Suppressor macrophage treated with lipopolysaccharide for 4 hours (primary cell): ENCODE data around the gene COL6A3.

Experiments
- DNase-seq: peaks from one replicate; pipeline ENCODE4 v3.0.0-alpha.2; 2020

The COL6A3 gene, protein sequence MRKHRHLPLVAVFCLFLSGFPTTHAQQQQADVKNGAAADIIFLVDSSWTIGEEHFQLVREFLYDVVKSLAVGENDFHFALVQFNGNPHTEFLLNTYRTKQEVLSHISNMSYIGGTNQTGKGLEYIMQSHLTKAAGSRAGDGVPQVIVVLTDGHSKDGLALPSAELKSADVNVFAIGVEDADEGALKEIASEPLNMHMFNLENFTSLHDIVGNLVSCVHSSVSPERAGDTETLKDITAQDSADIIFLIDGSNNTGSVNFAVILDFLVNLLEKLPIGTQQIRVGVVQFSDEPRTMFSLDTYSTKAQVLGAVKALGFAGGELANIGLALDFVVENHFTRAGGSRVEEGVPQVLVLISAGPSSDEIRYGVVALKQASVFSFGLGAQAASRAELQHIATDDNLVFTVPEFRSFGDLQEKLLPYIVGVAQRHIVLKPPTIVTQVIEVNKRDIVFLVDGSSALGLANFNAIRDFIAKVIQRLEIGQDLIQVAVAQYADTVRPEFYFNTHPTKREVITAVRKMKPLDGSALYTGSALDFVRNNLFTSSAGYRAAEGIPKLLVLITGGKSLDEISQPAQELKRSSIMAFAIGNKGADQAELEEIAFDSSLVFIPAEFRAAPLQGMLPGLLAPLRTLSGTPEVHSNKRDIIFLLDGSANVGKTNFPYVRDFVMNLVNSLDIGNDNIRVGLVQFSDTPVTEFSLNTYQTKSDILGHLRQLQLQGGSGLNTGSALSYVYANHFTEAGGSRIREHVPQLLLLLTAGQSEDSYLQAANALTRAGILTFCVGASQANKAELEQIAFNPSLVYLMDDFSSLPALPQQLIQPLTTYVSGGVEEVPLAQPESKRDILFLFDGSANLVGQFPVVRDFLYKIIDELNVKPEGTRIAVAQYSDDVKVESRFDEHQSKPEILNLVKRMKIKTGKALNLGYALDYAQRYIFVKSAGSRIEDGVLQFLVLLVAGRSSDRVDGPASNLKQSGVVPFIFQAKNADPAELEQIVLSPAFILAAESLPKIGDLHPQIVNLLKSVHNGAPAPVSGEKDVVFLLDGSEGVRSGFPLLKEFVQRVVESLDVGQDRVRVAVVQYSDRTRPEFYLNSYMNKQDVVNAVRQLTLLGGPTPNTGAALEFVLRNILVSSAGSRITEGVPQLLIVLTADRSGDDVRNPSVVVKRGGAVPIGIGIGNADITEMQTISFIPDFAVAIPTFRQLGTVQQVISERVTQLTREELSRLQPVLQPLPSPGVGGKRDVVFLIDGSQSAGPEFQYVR (N-terminal part only)

DNA sequence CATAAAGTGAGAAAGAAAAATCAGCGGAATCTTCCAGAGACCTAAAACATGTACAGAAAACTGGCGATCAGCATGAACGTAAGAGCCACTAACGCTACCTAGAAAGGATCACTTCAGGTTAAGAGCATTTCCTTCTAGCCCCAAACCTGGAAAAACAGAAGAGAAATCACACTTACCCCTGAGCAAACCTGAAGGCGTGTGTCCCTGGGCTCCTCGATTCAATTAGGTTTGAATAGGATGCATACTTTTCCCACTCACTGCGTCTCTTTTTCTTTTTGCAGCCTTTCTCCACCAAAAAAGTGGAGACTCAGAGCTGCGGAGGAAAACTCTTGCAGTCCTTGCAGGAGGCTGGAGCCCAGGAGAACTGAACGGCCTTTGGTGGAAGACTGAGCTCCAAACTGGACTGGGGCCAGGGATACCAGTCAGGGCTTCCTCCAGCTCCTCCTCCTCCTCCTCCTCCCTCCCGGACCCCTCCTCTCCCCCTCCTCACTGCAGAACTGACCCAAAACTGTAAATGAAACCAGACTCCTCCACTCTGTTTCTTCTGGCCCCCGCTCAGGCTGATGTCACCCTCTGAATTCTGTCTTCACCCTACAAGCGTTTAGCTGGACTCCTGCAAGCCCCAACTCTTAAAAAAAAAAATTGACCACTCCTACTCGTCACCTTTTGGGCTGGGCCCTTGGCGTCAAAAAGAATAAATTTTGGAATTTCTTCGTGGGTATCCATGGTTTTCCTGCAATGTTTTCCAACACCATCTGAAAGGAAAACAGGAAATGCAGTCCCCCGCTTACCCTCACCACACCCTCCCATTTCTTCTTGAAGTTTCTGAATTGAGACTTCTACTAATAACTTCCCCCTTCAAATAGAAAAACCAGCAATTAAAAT is at the start of gene COL6A3:
COL6A3 (minus strand) TSS at position 388 of the 885 bp plus-strand sequence. CDS start 17,347 bp downstream, outside the sequence.
- no peak for DNase-seq

DNA sequence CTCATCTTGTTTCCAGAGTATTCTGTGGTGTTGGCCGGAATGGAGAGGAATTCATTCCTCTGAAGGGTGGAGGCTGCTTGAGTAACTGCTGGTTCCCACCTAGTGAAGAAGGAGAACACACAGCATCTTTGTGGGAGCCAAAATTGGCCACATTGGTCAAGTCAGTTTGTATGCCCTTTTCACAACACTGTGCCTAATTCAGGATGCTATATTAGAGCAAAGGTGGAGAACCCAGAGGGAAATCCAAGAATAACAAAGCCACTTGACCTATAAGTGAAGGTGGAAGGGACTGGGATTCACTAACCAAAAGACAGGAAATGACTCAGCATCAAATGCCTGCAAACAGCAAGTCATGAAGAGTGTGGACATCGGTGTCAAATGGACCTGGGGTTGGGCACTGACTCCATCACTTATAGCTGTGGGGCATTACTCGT is 45.8 kb upstream of the COL6A3 start:
- peak; percentile 33 for DNase-seq

DNA sequence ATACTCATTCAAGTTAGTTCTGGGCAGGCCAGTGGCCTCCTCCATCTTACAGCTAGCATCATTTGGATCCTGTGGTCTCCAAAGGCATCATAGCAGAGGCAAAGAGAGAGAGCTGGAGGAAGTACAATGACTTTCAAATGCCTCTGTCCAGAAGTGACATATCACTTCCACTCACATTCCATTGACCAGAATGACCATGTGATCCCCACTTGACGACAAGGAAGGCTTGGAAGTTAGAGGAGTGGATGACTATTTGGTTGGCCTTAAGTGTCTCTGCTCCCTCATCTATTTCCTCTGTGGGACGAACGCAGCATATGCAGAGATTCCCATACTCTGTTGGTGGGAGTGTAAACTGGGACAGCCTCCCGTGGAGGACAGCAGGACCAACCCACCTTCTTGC is 45.3 kb upstream of the COL6A3 start:
- DNase-seq: no peak

DNA sequence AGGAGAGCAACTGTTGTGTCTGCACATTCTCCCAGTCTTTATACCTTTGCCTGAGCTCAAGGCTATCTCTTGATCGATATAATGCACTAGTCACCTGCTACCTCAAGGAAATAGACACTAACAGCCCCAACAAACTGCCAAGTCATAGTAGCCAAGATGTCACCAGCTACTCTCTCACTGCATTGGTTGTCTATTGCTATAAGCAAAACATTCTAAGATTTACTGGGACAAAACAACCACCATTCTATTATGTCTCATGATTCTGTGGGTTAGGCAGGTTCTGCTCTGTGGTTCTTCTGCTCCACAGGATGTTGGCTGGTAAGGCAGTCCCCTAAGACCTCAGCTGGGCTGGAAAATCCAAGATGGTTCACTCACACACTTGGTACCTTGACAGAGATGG is 44.6 kb upstream of the COL6A3 start:
- DNase-seq: no peak

DNA sequence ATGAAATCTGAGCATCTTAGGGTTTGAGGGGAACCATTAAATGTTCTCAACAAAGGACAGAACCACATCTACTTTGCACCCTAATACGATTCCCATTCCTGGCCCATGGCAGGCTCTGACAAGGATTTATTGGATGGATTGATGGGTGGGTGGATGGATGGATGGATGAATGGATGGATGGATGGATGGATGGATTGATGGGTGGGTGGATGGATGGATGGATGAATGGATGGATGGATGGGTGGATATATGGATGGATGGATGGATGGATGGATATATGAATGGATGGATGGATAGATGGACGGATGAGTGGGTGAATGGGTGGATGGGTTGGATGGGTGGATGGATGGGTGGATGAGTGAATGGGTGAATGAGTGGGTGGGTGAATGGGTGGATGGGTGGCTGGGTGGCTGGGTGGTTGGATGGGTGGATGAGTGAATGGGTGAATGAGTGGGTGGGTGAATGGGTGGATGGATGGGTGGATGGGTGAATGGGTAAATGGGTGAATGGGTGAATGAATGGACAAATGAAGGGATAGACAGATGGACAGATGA is 43.5 kb upstream of the COL6A3 start:
- DNase-seq: no peak

DNA sequence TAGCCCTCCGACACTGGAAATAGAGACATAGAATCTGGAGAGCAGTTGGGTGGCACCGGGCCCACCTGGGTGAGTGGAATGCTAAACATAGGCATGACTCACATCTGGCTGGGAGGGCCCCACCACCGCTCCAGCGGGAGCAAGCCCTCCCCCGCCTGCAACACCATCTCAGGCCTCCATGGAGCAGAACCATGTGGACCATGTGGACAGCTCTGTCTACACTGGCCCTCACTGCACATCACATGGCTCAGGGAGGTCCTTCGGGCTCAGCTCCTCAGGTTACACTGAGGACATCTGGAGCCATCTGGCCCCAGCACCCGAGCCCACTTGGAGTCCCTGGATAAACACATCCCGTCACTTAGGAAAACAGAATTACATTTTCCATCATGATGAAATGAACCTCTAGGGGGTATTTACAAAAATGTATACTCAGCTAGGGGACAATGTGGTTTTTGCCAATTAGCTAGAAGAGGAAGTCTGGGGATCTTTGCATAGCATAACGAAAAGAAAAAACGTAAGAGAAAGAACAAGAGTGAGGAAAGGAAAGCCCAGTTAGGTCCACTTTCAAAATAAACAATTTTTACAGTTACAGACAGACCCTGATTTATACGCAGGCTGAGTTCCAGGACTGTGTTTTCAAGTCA is 42.4 kb upstream of the COL6A3 start:
- no peak for DNase-seq

DNA sequence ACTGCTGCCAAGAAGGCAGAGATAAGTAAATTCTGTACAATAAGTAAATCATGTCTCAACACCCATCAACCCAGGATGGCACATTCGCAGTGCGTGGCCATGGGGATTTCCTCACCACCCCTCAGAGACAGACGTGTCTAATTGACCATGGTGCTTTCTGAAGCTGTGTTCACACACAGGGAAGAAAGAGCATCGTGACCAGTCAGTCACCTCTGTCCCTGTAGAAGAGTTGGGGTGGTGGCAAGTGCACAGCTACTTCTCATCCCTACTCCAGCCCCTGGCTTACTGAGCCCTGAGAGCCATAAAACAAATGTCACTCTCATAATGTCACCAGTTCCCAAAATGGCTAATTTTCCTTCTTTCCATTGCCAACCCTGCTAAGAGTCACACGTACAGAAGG is 41.8 kb upstream of the COL6A3 start:
- no peak for DNase-seq

DNA sequence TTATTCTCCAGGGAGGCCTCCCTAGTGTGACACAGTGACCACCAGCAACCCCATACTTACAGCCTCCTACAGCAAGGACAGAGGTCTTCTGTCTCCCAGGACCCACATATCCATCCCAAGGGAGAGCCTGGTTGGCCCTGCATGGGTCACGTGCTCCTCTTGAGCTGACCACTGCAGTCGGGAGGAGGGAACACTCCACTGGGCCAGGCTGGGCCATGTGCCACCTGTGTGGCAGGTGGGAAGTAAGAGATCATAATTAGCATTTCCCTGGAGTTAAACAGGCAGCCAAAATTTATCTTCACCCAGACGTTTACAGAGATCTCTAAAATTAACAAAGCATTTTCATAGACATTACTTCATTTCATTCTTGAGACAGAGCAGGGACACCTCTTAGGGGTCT is 39.7 kb upstream of the COL6A3 start:
- DNase-seq: no peak

DNA sequence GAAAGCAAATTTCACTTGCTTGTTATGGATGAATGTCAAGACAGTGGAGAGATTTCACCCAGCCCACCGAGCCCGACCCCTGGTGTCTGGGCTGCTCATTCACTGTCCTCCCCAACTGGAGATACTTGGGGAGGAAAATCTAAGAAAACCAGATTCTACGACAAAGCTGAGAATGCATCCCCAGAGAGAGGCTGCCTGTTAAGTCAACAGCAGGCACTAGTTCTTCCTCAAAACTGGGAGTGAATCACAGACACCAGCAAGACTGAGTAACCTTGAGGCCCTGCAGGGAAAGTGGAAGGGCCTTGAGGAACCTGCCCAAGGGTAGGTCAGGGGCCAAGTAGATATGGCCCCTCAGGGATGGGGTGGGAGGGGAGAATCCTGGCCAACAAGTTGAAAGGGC is 38.9 kb upstream of the COL6A3 start:
- peak; percentile 51 for DNase-seq

DNA sequence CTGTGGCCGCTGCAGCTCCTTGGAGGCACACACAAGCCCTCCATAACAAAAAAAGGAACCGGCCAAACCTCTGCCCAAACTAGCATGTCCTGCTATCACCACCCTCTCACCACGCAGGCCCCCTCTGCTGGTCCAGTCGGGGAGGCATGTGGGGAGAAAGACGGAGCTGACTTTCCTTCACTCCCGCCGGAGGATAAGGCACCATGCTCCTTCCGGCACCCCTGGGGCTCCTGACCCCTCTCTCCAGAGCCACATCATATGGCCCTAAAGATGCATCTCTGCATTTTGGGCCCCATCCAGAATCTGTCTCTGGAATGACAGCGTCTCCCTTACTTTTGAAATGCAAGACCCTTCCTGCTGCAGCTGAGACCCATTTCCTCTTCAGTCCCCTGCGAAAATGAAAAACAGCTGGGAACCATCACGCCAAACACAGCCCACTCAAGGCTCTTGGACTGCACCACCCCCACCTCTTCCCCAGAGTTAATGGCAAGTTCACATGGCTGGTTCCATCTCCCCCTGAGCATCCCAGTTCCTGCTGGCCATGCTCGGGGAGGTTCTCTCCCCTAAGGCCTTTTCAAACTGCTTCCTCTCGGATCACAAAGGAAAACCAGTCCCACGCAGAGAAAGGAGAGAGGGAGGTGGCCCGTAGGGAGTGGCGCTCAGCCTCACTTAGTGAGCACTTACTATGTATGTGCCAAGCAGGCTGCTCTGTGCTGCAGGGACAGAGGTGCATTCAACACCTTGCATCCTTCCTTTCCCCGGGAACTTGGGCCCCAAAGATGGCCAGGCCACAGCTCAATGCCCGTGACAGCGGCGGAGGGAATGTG is 37.9 kb upstream of the COL6A3 start:
- no peak for DNase-seq

DNA sequence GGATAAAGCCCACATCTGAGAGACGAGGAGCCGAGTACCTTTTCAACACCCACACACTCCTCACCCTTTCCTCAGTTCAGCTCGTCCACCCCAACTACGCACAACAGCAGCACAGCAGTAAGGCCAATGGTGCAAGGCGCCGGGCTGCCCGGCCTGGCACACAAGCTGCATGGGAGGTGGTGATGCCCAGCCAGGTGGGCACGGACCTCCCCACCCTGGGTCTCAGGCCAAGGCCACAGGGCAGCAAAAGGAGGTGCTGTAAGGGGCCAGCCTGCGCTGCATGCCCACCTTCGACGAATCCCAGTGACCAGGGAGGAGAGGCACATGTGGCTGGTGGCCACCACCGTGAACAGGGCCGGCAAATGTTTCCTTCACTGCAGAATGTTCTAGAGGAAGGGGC is 36.6 kb upstream of the COL6A3 start:
- DNase-seq: no peak

DNA sequence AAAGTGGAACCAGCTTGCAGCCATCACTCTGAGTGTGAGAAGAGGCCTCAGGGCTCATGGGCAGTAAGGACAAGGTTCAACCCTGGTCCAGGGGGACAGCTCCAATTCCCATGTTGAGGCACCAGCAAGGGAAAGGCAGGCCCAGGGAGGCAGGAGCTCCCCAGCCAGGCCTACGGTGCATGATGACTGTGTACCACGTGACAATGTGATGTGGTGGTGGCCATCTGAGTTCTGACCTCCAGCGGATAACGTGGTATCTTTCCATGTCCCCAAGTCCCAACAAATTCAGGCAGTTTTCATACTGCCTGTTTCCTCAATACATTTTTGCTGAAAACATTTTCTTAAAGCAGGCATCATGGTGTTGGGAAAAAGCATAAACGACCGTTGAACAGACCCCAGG is 36.1 kb upstream of the COL6A3 start:
- no peak for DNase-seq

DNA sequence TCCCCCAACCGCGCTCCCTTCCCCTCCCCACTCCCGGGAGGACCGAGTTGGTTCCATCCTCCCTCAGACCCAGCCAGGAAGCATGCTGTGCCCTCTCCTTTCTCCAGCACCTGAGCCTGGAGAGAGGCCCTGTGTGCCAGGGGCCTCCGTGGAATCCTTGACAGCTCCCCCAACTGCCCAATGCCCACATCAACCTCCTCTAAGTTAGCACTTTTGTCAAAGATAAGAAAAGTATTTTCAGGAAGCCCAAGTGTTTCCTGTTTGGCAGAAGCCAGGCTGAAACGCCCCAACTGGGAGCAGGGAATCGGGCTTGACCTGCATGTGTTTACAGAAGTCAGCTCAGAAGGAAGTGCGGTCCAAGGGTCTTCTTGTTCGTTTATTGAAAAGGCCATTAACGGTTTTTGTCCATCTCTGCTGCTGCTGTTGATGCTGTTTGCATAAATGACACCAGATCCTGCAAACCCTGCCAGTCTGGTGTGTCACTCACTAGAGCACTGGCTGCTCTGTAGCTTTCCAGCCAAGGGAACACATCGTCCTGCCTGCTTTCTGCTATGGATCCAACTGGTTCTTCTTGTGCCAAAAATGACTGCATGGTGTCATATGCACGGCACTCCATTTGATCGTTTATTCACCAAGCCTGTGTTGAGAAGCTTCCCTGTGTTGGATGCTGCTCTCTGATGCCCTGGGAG is 35.4 kb upstream of the COL6A3 start:
- DNase-seq: no peak

DNA sequence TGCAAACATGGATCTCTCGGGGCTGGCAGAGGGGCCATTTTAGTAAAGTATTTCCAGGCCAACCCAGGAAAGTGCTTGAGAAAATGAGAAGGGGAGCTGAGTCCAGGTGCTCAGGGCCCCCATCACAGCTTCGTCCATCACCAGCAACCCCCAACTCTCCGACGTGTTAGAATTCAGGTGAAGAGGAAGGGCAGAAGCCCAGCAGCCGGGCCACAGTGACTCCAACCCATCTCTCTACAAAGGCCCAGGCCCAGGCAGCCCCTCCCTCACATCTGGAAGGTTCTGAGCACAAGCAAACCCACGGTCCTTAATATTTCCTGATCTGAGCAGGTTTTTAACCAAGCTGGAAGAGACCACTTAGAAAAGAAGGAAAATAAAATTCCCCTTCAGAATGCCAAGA is 34.7 kb upstream of the COL6A3 start:
- no peak for DNase-seq

DNA sequence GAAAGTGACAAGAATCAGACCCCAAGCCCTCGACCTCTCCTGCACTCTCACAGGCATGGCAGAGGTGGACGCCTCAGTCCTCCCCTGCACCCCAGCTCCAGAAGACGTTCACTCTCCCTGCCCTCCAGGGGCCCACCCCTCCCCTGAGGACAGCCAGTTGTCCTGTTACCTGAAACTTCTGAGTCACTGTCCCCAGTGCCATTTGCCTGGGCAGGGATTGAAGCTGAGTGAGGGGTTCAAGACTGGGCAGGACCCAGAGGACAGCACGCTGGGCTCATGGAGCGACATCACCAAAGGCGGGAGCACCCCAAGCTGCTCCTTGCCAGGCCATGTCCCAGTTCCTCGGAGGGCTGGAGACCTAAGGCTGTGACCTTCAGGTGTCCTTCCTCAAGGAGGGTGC is 34.2 kb upstream of the COL6A3 start:
- DNase-seq: no peak

DNA sequence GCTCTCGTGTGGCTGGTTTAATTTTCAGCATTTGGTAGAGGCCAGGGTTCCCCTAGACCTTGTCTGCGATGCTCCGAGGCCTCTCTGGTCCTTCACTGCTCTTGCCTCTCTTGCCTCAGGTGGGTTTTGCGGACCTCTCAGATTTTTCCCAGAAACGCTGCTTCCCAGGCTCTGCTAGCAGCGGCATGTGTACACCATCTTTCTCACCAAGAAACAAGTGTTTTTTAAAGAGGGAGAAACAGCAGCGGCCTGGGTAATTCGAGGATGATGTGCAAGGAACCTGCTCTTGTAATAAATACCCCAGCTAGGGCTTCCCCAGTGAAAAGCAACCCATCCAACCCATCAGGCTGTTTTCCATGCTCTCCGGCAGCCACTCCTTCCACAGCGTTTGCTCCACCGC is 33.5 kb upstream of the COL6A3 start:
- no peak for DNase-seq

DNA sequence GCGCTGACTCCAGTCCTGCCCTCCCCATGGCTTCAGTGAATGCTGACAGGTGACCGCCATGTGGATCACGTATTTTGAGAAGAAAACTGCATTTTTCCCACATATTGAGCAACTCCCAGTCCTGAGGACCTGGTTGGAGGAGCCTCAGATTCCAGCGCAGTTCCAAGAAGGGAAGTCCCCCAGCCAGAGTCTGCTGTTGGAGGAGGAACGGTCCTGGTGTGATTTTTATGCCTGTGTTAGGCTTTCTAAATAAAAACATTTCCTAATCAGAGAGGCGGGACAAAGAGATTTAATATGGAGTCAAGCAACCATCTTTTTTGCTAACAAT is 32.3 kb upstream of the COL6A3 start:
- no peak for DNase-seq

DNA sequence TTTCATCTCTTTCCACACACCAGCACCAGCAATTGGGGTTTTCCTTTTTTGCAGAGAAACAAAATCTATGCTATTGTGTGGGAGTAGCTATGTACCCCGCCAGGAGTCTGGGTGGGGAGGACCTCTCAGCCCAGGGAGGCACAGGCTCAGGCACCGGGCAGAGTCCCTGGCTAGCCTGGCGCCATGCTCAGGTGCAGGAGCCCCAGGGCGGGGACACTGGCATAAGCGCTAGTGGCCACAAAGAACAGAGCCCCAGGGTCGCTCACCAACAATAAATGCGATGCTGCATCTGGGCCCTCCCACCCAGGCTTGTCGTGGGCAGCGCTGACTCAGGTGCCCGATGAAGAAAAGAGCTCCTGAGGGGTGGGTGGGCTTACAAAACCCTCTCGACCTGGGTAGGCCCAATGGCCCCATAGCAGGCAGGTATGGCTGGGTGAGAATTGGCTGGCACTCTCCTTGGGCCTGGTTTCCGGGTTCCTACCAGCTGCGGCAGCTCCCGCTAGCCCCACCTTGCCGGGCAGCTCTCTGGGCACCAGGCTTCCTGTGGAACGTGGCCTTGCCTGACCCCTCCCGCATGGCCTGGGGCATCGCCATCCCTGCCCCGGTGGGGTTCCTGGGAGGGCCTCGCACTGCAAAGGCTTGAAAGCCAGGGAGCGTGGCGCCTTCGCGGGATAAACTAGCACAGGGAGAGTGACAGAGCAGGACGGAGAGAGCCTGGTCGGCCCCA is 31.8 kb upstream of the COL6A3 start:
- DNase-seq: no peak

DNA sequence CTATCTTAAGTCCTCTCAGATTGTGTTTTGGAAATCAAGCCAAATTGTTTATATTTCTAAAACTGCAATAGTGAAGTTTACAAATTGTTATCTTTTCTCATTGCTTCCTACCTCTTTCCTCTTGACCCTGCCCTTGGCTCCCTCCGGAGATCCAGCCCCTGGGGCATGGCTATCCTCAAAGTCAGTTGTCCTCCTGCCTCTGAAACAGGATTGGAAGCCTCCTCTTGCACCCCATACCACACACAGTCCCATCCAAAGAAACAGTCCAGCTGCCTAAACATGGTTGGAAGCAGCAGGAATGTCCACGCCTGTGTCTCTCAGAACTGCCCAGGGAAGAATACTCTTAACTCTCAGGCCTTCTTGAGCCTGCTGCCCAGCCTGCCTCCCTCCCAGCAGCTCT is 30.1 kb upstream of the COL6A3 start:
- DNase-seq: no peak
